Umbilical cord (tissue), 2 donors: Measurements from ENCODE around the gene SPEN. TPM values are rescaled to one million over a fixed set of nuclear protein-coding genes. Genes with fewer than 3 reads are reported as not detected.

ENCODE experiments used
- DNase-seq: peaks from one replicate; pipeline ENCODE4 v3.0.0-alpha.2; 2015; ENCODE audit warnings: low spot score
- total RNA-seq: library from RNA; depleted of rRNA; stranded (reverse); fragments of >200 nt; gene quantifications from one replicate; pipeline ENCODE4 v1.2.3, GENCODE V29; 2014; ENCODE audit warnings: low replicate concordance; ENCODE audit not compliant: insufficient read depth

Gene SPEN
- total RNA-seq, 1 donor from 2014 or later, result 23.1 TPM

DNA sequence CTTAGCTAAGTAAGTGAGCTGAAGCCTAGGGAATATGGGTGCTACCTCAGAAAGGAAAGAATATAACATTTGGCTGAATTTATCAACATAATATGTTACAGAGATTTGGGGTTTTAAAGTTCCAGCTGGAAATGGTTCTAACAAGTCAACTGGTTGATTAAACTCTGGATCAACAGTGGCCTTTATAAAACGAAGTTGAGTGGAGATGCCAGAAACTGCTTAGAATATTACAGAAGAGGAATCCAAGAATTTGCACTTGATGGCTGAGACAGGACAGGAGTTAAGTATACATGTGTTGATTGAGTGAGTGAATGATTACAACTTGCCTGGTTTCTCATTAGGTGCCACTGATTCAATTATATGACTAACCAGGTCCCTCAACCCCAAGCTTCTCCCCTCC is 135.8 kb downstream of the SPEN start:
- no peak for DNase-seq

DNA sequence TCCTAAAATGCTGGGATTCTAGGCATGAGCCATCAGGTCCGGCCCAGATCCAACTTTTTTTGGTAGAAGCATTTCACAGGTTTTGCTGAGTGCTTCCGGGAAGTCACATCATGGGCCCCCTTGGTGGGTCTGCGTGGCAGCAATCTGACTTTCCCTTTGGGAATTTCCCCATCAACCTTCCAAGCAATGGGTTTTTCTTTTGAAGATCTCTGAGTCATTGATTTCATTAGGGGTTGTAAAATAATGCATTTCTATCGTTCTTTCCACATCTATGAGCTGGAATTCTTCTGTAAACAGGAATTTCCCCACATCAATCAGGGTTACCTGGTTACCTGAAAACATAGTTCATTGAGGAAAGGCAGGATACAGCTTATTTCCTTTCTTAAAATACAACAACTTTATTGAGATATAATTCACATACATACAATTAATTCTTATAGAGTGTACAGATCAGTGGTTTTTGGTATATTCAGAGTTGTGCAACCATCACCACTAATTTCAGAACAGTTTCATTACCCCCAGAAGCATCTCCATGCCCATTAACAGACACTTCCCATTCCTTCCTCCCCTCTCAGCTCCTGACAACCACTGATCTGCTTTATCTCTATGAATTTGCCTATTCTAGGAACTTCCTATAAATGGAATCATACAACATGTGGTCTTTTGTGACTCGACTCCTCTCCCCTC is 138.2 kb downstream of the SPEN start:
- no peak for DNase-seq

DNA sequence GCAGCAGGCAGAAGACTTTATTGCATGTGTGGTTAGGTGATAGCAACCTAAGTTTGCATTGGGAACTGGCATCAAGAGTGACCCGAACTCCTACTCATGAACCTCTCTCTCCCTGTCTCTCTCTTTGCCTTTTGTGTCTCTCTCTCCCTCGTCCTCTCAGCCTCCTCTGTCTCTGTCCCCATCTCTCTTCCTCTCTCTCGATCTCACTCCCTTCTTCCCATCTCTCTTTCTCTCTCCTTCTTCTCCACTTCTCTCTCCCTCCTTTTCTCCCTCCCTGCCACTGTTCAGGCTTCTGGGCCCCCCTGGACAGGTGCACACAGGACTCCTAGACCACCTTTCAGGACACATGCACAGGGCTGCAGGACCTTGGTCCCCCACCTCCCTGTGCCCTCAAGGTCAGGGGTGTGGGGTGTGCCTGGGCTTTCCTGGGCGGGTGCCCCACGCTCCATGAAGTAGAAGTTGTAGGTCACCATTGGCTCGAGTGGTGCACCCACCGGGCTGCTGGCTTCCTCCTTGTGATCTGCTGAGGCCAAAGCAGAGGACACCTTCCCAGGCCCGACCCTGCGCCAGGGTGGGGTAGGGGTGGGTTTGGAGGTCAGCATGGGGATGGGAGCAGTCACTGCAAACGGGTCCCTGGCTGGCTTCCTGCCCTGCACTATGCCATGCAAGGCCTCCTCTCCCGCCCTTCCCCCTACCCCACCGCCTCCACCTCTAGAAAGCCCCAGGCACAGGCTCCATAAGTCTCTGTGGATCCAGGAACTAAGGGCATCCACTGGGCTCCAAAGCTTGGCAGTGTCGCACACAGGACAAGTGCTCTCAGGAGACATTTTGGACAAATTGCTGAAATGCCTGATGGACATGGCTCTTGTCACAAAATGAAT is 141.6 kb downstream of the SPEN start:
- no peak for DNase-seq

DNA sequence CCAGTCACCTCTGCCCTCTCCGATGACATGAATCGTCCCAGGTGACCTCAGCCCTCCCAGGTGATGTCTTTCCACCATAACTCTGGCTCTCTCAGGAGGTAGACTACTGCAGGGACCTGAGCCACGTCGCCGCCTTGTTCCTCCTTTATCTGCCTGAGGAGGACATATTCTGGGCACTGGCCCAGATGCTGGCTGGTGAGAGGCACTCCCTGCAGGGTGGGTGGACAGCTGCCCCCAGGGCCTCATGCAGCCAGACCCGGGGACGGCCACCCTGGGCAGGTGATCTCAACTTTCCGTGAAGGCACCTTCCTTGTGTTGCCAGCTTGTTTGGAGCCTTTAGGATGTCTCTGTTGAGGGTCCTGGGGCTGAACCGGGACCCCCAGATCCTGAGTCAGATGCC is 142.3 kb downstream of the SPEN start:
- no peak for DNase-seq

Other genes starting within 250 kb of the SPEN start
- 16.1 TPM for gene DDI2, start 230.2 kb upstream of the SPEN start, total RNA-seq
- 26.0 TPM for gene PLEKHM2, start 163.4 kb upstream of the SPEN start, total RNA-seq
- 0.48 TPM for gene SLC25A34, start 111.4 kb upstream of the SPEN start, total RNA-seq
- not detected for gene TMEM82, start 105.2 kb upstream of the SPEN start, total RNA-seq
- gene FBLIM1, start 88.9 kb upstream of the SPEN start, total RNA-seq, result 134 TPM
- 0.96 TPM for gene UQCRHL, start 40.1 kb upstream of the SPEN start, total RNA-seq
- gene ZBTB17, start 128.4 kb downstream of the SPEN start, total RNA-seq, result 33.2 TPM
- 0.24 TPM for gene SRARP, start 156.5 kb downstream of the SPEN start, total RNA-seq
- 4.3 TPM for gene HSPB7, start 170.3 kb downstream of the SPEN start, total RNA-seq
- gene CLCNKA, start 174.3 kb downstream of the SPEN start, total RNA-seq, result not detected
- gene CLCNKB, start 196.1 kb downstream of the SPEN start, total RNA-seq, result not detected
- 3.6 TPM for gene FAM131C, start 225.9 kb downstream of the SPEN start, total RNA-seq